Right lobe of liver (tissue), 4 donors: ENCODE data around the gene GDF2.

Experiments
- CTCF ChIP-seq, 4 donors: fragments of 200-600 bp in 3 of 4; fragments of 450-650 bp in 1 of 4; IDR thresholded peaks; one replicate each; pipeline versions ENCODE4 v1.5.1 to v1.8.0; 2016 to 2022; ENCODE audit warnings: antibody characterized with exemption in 4 of 4, mild to moderate bottlenecking in 2 of 4
- POLR2A ChIP-seq: fragments of 450-650 bp; IDR thresholded peaks from one replicate; pipeline ENCODE4 v1.6.1; 2017; ENCODE audit warnings: antibody characterized with exemption, mild to moderate bottlenecking
- donor health status: DM: no; HTN: no; CAD: no.
- donor health status: DM: no; HTN: no; CAD: no.
- donor health status: DM: no; HTN: yes; CAD: no.

DNA sequence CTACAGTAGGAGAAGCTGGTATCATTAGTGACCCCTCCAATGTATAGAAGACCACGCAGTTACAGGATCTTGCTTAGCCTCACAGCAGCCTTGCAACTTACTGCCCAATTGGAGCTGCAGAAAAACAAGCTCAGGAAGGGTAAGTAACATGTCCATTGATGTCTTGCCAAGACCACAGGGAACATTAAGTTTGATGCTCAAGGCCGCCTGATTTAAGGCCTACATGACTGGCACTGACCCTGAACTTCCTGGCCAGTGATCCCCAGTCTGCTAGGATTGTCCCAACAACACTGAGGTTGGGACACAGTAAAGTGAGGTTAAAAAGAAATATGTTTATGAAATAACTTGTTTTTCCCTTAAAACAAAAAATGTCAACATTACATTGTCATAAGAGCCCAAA is 6.8 kb upstream of the GDF2 start:
- TF ChIP-seq CTCF (IDR thresholded peaks at IDR 0.05) (no peak), POLR2A (no peak)
